ENCODE data around the gene ARHGAP29. TPM values are rescaled to one million over a fixed set of nuclear protein-coding genes. Genes with fewer than 3 reads are reported as not detected.

ARHGAP29 gene
- polyA plus RNA-seq, 3 donors, result 0.69 to 0.98 (median 0.81) TPM

GRCh38 chr1:94178901-94179300, 58.5 kb downstream of the ARHGAP29 start:
- Mint-ChIP-seq H3K27ac (no peak overlapping the region), H3K4me1 (no peaks in the 10 kb centered on the region), H3K9me3 (peaks cover 0 to 3% (median 0%) of the 10 kb centered on the region in 7 donors), H3K27me3 (ENCODE audit: low read depth in 3 of 3) (peaks cover 9 to 21% (median 12%) of the 10 kb centered on the region in 3 donors), H3K36me3 (peaks cover under 1 to 2% of the 10 kb centered on the region in 2 donors), H3K4me3 (no peak overlapping the region)
- Histone ChIP-seq H4K20me1 (ENCODE audit: insufficient read depth, low read length) (no peaks in the 10 kb centered on the region), H3K79me2 (ENCODE audit: insufficient read depth, low read length) (no peaks in the 10 kb centered on the region), H3K4me2 (replicated peaks; ENCODE audit: extremely low read depth, low read length, poor library complexity, severe bottlenecking) (no peak overlapping the region), H3K27ac (ENCODE audit: low read depth in 1 of 2, low read length in 2 of 2) (no peak overlapping the region), H2AFZ (ENCODE audit: insufficient read depth, low read depth, low read length, poor library complexity, severe bottlenecking) (no peak overlapping the region), H3K4me3 (replicated peaks in 1 of 3; ENCODE audit: low read depth in 2 of 3, low read length in 3 of 3) (no peak overlapping the region), H3K9me3 (replicated peaks in 1 of 2; ENCODE audit: control insufficient read depth in 1 of 2, insufficient read depth in 1 of 2, low read length in 2 of 2) (no peaks in the 10 kb centered on the region), H3K9ac (ENCODE audit: insufficient read depth, low read length, poor library complexity, severe bottlenecking) (no peak overlapping the region), H3K4me1 (ENCODE audit: control insufficient read depth in 1 of 2, insufficient read depth in 2 of 2, low read length in 2 of 2) (no peaks in the 10 kb centered on the region), H3K27me3 (ENCODE audit: control insufficient read depth in 2 of 2, insufficient read depth in 2 of 2, low read length in 2 of 2) (peaks cover 2 to 16% of the 10 kb centered on the region in 2 donors), H3K36me3 (replicated peaks in 1 of 2; ENCODE audit: control insufficient read depth in 1 of 2, insufficient read depth in 2 of 2, low read length in 2 of 2) (no peaks in the 10 kb centered on the region)
- no peak for TF ChIP-seq CTCF (IDR thresholded peaks at IDR 0.05)
- intact Hi-C loops (cut with micrococcal nuclease), result no loop called here
- DNase-seq, result no peak

- Histone ChIP-seq H3K4me1 (ENCODE audit: control insufficient read depth in 1 of 2, insufficient read depth in 2 of 2, low read length in 2 of 2) (no peaks in the 10 kb centered on the region), H3K9me3 (replicated peaks in 1 of 2; ENCODE audit: control insufficient read depth in 1 of 2, insufficient read depth in 1 of 2, low read length in 2 of 2) (no peaks in the 10 kb centered on the region), H4K20me1 (ENCODE audit: insufficient read depth, low read length) (no peaks in the 10 kb centered on the region), H3K27ac (ENCODE audit: low read depth in 1 of 2, low read length in 2 of 2) (no peak overlapping the region), H3K4me2 (replicated peaks; ENCODE audit: extremely low read depth, low read length, poor library complexity, severe bottlenecking) (no peak overlapping the region), H2AFZ (ENCODE audit: insufficient read depth, low read depth, low read length, poor library complexity, severe bottlenecking) (no peak overlapping the region), H3K36me3 (replicated peaks in 1 of 2; ENCODE audit: control insufficient read depth in 1 of 2, insufficient read depth in 2 of 2, low read length in 2 of 2) (no peaks in the 10 kb centered on the region), H3K4me3 (replicated peaks in 1 of 3; ENCODE audit: low read depth in 2 of 3, low read length in 3 of 3) (no peak overlapping the region), H3K79me2 (ENCODE audit: insufficient read depth, low read length) (no peaks in the 10 kb centered on the region), H3K9ac (ENCODE audit: insufficient read depth, low read length, poor library complexity, severe bottlenecking) (no peak overlapping the region), H3K27me3 (ENCODE audit: control insufficient read depth in 2 of 2, insufficient read depth in 2 of 2, low read length in 2 of 2) (peaks cover 2 to 10% of the 10 kb centered on the region in 2 donors)
- no peak for DNase-seq
- Mint-ChIP-seq H3K9me3 (peaks cover 0 to 7% (median 3%) of the 10 kb centered on the region in 7 donors), H3K27me3 (ENCODE audit: low read depth in 3 of 3) (peaks cover 4 to 13% (median 10%) of the 10 kb centered on the region in 3 donors), H3K4me1 (no peaks in the 10 kb centered on the region), H3K27ac (no peak overlapping the region), H3K4me3 (no peak overlapping the region), H3K36me3 (peaks cover 0 to 1% of the 10 kb centered on the region in 2 donors)
- no peak for TF ChIP-seq CTCF (IDR thresholded peaks at IDR 0.05)
- WGBS (ENCODE audit: insufficient coverage), result 100% methylated on average over 2 of the region's 3 CpGs
- intact Hi-C loops (cut with micrococcal nuclease), result no loop called here
Observed at GRCh38 chr1:94169126-94169525, 68.3 kb downstream of the ARHGAP29 start.

Data from CD14-positive monocyte (primary cell).